ENCODE measurements around the gene SLC10A7. TPM values are rescaled to one million over a fixed set of nuclear protein-coding genes. Genes with fewer than 3 reads are reported as not detected.

SLC10A7 gene, protein sequence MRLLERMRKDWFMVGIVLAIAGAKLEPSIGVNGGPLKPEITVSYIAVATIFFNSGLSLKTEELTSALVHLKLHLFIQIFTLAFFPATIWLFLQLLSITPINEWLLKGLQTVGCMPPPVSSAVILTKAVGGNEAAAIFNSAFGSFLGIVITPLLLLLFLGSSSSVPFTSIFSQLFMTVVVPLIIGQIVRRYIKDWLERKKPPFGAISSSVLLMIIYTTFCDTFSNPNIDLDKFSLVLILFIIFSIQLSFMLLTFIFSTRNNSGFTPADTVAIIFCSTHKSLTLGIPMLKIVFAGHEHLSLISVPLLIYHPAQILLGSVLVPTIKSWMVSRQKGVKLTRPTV
- 11.4 TPM for total RNA-seq

DNA sequence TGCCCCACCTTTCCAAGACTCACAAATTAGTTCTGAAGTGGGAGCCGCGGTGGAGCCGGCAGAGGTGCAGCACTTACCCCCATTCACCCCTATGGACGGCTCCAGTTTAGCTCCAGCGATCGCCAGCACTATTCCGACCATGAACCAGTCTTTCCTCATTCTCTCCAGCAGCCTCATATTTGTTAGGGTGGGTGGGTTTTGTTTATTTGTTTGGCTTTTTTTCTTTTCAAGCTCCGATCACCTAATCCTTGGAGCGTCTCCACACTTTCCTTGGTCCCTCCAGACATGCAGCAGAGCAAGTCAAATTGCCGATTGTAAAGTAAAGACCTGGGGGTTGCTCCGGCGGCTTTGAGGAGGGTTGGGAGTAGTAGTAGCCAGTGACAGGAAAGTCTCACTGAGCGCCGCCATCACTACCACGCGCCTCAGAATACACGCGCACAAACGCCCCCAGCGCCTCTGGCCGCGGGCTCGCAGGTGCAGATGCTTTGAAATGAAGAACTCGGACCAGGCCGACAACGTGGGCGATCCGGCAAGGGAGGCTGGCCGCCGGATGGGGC is at the start of gene SLC10A7:
Gene SLC10A7 (minus strand): TSS at position 400 of the 557 bp plus-strand sequence. CDS start 223 bp downstream, at position 177.
- no peaks in the 10 kb centered on the region for H3K9me3 ChIP-seq
- intact Hi-C loops (cut with DNase I) = loop anchor here (1.0 to 5.0 kb wide), 7 partner anchors 84 to 1096 kb away; partner anchors contain the start of genes LSM6, MMAA and TMEM184C
- no peaks in the 10 kb centered on the region for H3K4me1 ChIP-seq
- H3K4me3 ChIP-seq = peak within 1 kb of the TSS; percentile 81 to 94
- peak within 1 kb of the TSS; percentile 63 to 78 for H3K27ac ChIP-seq
- H3K27me3 ChIP-seq = no peaks in the 10 kb centered on the region
- H3K36me3 ChIP-seq = no peaks in the 10 kb centered on the region
- peak in 1 of 2 donors; percentile 87 for DNase-seq (ENCODE audit: low spot score in 2 of 2)
- TF ChIP-seq, protein P1, sequence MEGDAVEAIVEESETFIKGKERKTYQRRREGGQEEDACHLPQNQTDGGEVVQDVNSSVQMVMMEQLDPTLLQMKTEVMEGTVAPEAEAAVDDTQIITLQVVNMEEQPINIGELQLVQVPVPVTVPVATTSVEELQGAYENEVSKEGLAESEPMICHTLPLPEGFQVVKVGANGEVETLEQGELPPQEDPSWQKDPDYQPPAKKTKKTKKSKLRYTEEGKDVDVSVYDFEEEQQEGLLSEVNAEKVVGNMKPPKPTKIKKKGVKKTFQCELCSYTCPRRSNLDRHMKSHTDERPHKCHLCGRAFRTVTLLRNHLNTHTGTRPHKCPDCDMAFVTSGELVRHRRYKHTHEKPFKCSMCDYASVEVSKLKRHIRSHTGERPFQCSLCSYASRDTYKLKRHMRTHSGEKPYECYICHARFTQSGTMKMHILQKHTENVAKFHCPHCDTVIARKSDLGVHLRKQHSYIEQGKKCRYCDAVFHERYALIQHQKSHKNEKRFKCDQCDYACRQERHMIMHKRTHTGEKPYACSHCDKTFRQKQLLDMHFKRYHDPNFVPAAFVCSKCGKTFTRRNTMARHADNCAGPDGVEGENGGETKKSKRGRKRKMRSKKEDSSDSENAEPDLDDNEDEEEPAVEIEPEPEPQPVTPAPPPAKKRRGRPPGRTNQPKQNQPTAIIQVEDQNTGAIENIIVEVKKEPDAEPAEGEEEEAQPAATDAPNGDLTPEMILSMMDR (IDR thresholded peaks at IDR 0.05) = no peak

GRCh38 chr4:146567396-146567795 is 45.7 kb upstream of the SLC10A7 start:
- H3K4me3 ChIP-seq = no peak overlapping the region
- H3K27ac ChIP-seq = no peak overlapping the region
- no peaks in the 10 kb centered on the region for H3K9me3 ChIP-seq
- no peaks in the 10 kb centered on the region for H3K4me1 ChIP-seq
- DNase-seq (ENCODE audit: low spot score in 2 of 2) = no peak
- no peaks in the 10 kb centered on the region for H3K27me3 ChIP-seq
- intact Hi-C loops (cut with DNase I) = no loop called here
- H3K36me3 ChIP-seq = no peaks in the 10 kb centered on the region
- TF ChIP-seq, protein P1 (IDR thresholded peaks at IDR 0.05) = no peak

GRCh38 chr4:146564492-146564891 is 42.8 kb upstream of the SLC10A7 start:
- H3K36me3 ChIP-seq = no peaks in the 10 kb centered on the region
- intact Hi-C loops (cut with DNase I) = no loop called here
- no peaks in the 10 kb centered on the region for H3K9me3 ChIP-seq
- H3K4me1 ChIP-seq = no peaks in the 10 kb centered on the region
- TF ChIP-seq, protein P1 (IDR thresholded peaks at IDR 0.05) = no peak
- no peak overlapping the region for H3K4me3 ChIP-seq
- no peak for DNase-seq (ENCODE audit: low spot score in 2 of 2)
- H3K27ac ChIP-seq = no peak overlapping the region
- no peaks in the 10 kb centered on the region for H3K27me3 ChIP-seq

GRCh38 chr4:146550161-146550560 is 28.4 kb upstream of the SLC10A7 start:
- Histone ChIP-seq H3K27me3 (no peaks in the 10 kb centered on the region), H3K4me1 (no peaks in the 10 kb centered on the region), H3K4me3 (no peak overlapping the region), H3K36me3 (no peaks in the 10 kb centered on the region), H3K27ac (no peak overlapping the region), H3K9me3 (no peaks in the 10 kb centered on the region)
- no peak for DNase-seq (ENCODE audit: low spot score in 2 of 2)
- TF ChIP-seq, protein P1 (IDR thresholded peaks at IDR 0.05) = no peak
- intact Hi-C loops (cut with DNase I) = no loop called here

DNA sequence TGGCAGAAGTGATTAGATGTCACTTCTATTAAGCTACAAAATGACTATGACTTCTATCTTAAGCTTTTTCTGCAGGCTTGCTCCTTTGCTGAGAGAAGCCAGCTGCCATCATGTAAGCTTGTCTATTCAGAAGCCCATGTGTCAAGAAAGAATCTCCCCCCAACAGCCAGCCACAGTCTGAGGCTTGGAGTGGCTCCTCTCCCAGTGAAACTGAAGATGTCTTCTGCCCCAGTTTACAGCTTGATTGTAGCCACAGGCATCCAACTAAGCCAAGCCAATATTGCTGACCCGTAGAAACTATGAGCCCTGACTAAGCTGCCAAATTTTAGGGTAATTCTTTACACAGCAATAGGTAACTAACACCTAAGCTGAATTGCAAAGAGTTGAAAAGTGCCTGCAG is 26.7 kb upstream of the SLC10A7 start:
- no peak for DNase-seq (ENCODE audit: low spot score in 2 of 2)
- Histone ChIP-seq H3K27ac (no peak overlapping the region), H3K36me3 (no peaks in the 10 kb centered on the region), H3K4me3 (no peak overlapping the region), H3K4me1 (no peaks in the 10 kb centered on the region), H3K27me3 (no peaks in the 10 kb centered on the region), H3K9me3 (no peaks in the 10 kb centered on the region)
- intact Hi-C loops (cut with DNase I) = no loop called here
- TF ChIP-seq, protein P1 (IDR thresholded peaks at IDR 0.05) = no peak

Measured in ascending aorta (tissue), 2 donors.